Thoracic aorta (tissue), 2 donors: Measurements from ENCODE around the gene VSTM2B. TPM values are rescaled to one million over a fixed set of nuclear protein-coding genes. Genes with fewer than 3 reads are reported as not detected.

Experiments used
- ATAC-seq: fragments of 150-250 bp; one replicate; pipeline ENCODE4 v1.8.0; 2017; ENCODE audit warnings: low read depth; ENCODE audit not compliant: insufficient number of reproducible peaks, low FRiP score
- DNase-seq: peaks from one replicate; pipeline ENCODE4 v3.0.0-alpha.2; 2020; ENCODE audit warnings: low spot score
- H3K27ac ChIP-seq, 2 donors: fragments of 200-600 bp; sonication (generic); 1 replicate in 1 of 2; 2 replicates in 1 of 2; pipeline ENCODE4 v1.5.1; 2016; ENCODE audit warnings: mild to moderate bottlenecking in 2 of 2, moderate library complexity in 2 of 2
- H3K27me3 ChIP-seq: fragments of 200-600 bp; sonication (generic); replicated peaks from 2 replicates; pipeline ENCODE4 v1.6.0; 2016; ENCODE audit warnings: mild to moderate bottlenecking; ENCODE audit not compliant: insufficient read depth
- H3K36me3 ChIP-seq: fragments of 200-600 bp; sonication (generic); one replicate; pipeline ENCODE4 v1.5.1; 2016
- H3K4me1 ChIP-seq, 2 donors: fragments of 200-600 bp; sonication (generic); 1 replicate in 1 of 2; 2 replicates in 1 of 2; pipeline versions ENCODE4 v1.5.1 to v1.6.0; 2016; ENCODE audit warnings: low read depth in 2 of 2, mild to moderate bottlenecking in 1 of 2; ENCODE audit not compliant: control insufficient read depth in 1 of 2
- H3K4me3 ChIP-seq: fragments of 200-600 bp; sonication (generic); 2 replicates; pipeline ENCODE4 v1.5.1; 2016; ENCODE audit warnings: mild to moderate bottlenecking
- H3K9me3 ChIP-seq: fragments of 200-600 bp; sonication (generic); 2 replicates; pipeline ENCODE4 v1.5.1; 2016
- CTCF ChIP-seq: fragments of 200-600 bp; sonication (generic); IDR thresholded peaks from one replicate; pipeline ENCODE4 v1.5.1; 2019; ENCODE audit warnings: antibody characterized with exemption
- total RNA-seq, 2 donors: library from RNA; depleted of rRNA; stranded (reverse); fragments of >200 nt; gene quantifications; one replicate each; pipeline versions ENCODE4 v1.1.0 to v1.2.3, GENCODE V29; 2016

VSTM2B gene
- total RNA-seq, 2 donors from 2014 or later = not detected

DNA sequence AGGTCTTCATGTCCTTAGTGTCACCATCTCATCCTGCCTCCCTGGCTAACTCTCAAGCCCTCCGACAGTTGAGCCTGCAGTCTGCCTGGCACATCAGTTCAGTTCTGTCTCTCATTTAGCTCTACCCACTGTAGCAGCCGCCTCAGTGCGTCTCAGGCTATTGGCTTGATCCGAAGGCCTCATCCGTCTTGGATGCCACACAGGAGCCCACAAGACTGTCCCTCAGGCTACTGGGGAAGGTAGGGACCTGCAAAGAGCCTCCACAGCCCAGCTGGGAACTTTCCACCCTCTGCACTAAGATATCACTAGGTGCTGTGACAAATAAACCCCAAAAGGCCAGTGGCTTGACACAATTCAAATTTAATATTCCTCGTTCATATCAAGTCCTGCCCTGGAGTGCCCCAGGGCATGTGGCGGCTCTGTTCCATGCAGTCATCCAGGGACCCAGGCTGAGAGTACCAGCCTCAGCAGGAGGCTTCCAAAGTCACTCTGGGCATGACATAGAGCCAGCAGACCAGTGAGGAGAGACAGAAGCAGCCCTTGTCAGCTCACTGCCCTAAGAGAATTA lies 5.7 kb downstream of the VSTM2B start:
- DNase-seq = no peak

GRCh38 chr19:29532097-29532496 lies 6.3 kb downstream of the VSTM2B start:
- Histone ChIP-seq H3K4me1 (peaks cover 0 to 19% of the 10 kb centered on the region in 2 donors), H3K4me3 (no peak overlapping the region), H3K9me3 (no peaks in the 10 kb centered on the region), H3K27me3 (no peaks in the 10 kb centered on the region), H3K27ac (no peak overlapping the region), H3K36me3 (no peaks in the 10 kb centered on the region)
- no peak for ATAC-seq
- no peak for DNase-seq
- TF ChIP-seq CTCF = no peak

More for the DNA sequence above, 5.7 kb downstream of the VSTM2B start:
- H3K27me3 ChIP-seq = no peaks in the 10 kb centered on the region
- H3K4me1 ChIP-seq = peaks cover 0 to 25% of the 10 kb centered on the region in 2 donors
- no peak for TF ChIP-seq CTCF
- no peak overlapping the region for H3K27ac ChIP-seq
- H3K4me3 ChIP-seq = no peak overlapping the region
- no peaks in the 10 kb centered on the region for H3K9me3 ChIP-seq
- no peak for ATAC-seq
- H3K36me3 ChIP-seq = no peaks in the 10 kb centered on the region

DNA sequence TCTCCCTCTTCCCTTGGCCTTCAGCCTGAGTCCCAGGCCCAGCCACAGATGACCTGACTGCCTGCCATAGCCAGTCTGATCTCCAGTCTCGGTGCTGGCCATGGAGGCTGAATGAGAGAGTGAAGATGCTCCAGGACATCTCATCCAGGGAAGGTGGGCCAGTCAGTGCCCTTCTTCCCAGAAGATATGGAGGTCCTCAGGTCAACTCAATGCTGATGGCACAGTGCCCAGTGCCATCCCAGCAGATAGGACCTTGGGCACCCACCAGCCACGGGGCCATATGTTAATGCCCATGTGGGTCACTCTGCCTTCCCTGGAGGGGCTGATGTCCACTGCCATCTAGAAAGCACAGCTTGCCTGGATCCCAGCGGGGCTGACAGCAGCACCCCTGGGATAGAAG lies 7.2 kb downstream of the VSTM2B start:
- Histone ChIP-seq H3K27ac (no peak overlapping the region), H3K9me3 (no peaks in the 10 kb centered on the region), H3K36me3 (no peaks in the 10 kb centered on the region), H3K4me3 (no peak overlapping the region), H3K4me1 (peaks cover 0 to 11% of the 10 kb centered on the region in 2 donors), H3K27me3 (no peaks in the 10 kb centered on the region)
- DNase-seq (no peak), ATAC-seq (no peak)
- no peak for TF ChIP-seq CTCF

DNA sequence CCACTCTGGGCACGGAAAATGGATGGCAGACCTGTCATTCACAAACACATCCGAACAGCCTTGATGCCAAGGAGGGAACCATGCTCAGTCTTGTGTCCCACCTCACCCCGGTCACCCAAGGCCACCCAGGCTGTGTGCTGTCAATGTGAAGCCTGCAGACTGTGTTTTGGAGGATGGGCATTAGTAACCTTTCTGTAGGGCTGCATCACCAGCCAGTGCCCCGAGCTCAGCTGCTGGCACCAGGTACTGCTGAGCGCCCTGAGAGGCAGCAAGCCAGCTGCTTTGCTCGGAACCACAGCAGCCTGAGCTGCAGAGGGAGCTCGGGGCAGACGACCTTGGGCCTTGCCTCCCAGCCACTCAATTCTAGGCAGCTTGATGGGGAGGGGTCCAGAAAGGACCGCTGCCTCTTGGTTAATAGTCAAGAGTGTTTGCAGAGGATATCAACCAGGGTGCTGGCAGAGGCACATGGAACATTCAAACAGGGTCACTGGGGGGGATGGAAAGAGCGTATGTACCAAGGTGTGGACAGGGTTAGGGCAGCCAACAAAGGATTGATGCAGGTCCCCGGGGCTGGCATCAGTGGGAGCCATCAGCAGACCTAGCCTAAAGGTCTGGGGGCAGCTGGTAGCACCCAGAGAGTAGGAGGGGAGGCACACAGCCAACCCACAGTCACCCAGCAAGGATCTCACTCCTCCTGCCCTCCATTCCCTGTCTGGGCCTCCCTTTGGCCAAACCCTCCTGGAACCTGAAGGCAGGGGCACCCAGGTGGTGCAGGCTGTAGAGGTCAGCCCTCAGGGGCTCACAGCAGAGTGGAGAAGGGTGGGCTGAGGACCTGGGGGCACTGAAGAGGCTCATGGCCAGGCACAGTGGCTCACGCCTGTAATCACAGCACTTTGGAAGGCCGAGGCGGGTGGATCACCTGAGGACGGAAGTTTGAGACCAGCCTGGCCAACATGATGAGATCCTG lies 8.1 kb downstream of the VSTM2B start:
- Histone ChIP-seq H3K4me1 (peaks cover 0 to 2% of the 10 kb centered on the region in 2 donors), H3K9me3 (no peaks in the 10 kb centered on the region), H3K4me3 (no peak overlapping the region), H3K27ac (no peak overlapping the region), H3K27me3 (no peaks in the 10 kb centered on the region), H3K36me3 (no peaks in the 10 kb centered on the region)
- no peak for TF ChIP-seq CTCF
- ATAC-seq = no peak
- DNase-seq = no peak

GRCh38 chr19:29535214-29535831 lies 9.5 kb downstream of the VSTM2B start:
- Histone ChIP-seq H3K36me3 (no peaks in the 10 kb centered on the region), H3K4me3 (no peak overlapping the region), H3K4me1 (no peaks in the 10 kb centered on the region), H3K27ac (no peak overlapping the region), H3K27me3 (no peaks in the 10 kb centered on the region), H3K9me3 (no peaks in the 10 kb centered on the region)
- no peak for ATAC-seq
- no peak for TF ChIP-seq CTCF
- DNase-seq = no peak
